AG04449 (cell line): ENCODE results near the gene CALHM4.
A peak's percentile ranks its signal among the peaks of the same experiment; 100 is the strongest.

Experiments used
- CTCF ChIA-PET: fragments of 350-600 bp; formaldehyde crosslinking; extraction: SDS; loops from one replicate; lab custom pipeline; 2021; ENCODE audit warnings: antibody characterized with exemption; lab: Yijun Ruan, JAX
- POLR2A ChIA-PET: fragments of 400-600, 350-600 bp; formaldehyde crosslinking; extraction: SDS; loops from one replicate; lab custom pipeline; 2020; ENCODE audit warnings: antibody characterized with exemption, inconsistent platforms; lab: Yijun Ruan, JAX
- DNase-seq: peaks from one replicate; pipeline ENCODE4 v3.0.0-alpha.2; 2010; ENCODE audit warnings: low read depth, low spot score
- H3K4me3 ChIP-seq: 2 replicates; pipeline ENCODE4 v1.5.1; 2011; ENCODE audit warnings: low read depth, mild to moderate bottlenecking, control low read depth, low read length
- CTCF ChIP-seq: IDR thresholded peaks from one replicate; pipeline ENCODE4 v1.5.1; 2011; ENCODE audit warnings: mild to moderate bottlenecking, moderate library complexity, low read length, control low read depth, inconsistent platforms; ENCODE audit not compliant: insufficient read depth; ENCODE audit errors: missing control alignments

The CALHM4 gene

GRCh38 chr6:116512734-116513133 lies 40.8 kb upstream of the CALHM4 start:
- DNase-seq = no peak
- CTCF ChIA-PET = interaction anchor here (0.8 to 6.2 kb wide), 17 partner anchors 11 to 244 kb away, joined by 3 to 61 read pairs (median 11); partner anchors contain the start of genes CALHM4 and DSE
- no peak for TF ChIP-seq CTCF
- H3K4me3 ChIP-seq = peak overlapping the region; percentile 59
- POLR2A ChIA-PET = no interaction called here

- no peak for DNase-seq
- TF ChIP-seq CTCF = no peak
- peak overlapping the region; percentile 59 for H3K4me3 ChIP-seq
- ChIA-PET CTCF (interaction anchor here (0.7 to 6.2 kb wide), 10 partner anchors 9 to 244 kb away, joined by 3 to 61 read pairs (median 22); no protein-coding TSS in a partner anchor), POLR2A (no interaction called here)
Observed at GRCh38 chr6:116513224-116513875, 40.2 kb upstream of the CALHM4 start.

GRCh38 chr6:116514111-116514510 lies 39.4 kb upstream of the CALHM4 start:
- DNase-seq = no peak
- ChIA-PET CTCF (interaction anchor here (0.7 to 6.2 kb wide), 10 partner anchors 9 to 245 kb away, joined by 3 to 61 read pairs (median 22); no protein-coding TSS in a partner anchor), POLR2A (no interaction called here)
- no peak overlapping the region for H3K4me3 ChIP-seq
- no peak for TF ChIP-seq CTCF

GRCh38 chr6:116515141-116515540 lies 38.4 kb upstream of the CALHM4 start:
- no peak for DNase-seq
- ChIA-PET POLR2A (no interaction called here), CTCF (interaction anchor here (1.1 to 6.2 kb wide), 8 partner anchors 14 to 246 kb away, joined by 3 to 61 read pairs (median 21); no protein-coding TSS in a partner anchor)
- H3K4me3 ChIP-seq = no peak overlapping the region
- TF ChIP-seq CTCF = no peak

- ChIA-PET POLR2A (no interaction called here), CTCF (interaction anchor here (0.8 to 2.8 kb wide), 7 partner anchors 9 to 302 kb away, joined by 3 to 20 read pairs (median 6); no protein-coding TSS in a partner anchor)
- H3K4me3 ChIP-seq = no peak overlapping the region
- TF ChIP-seq CTCF = no peak
- DNase-seq = no peak
Observed at GRCh38 chr6:116518621-116519368, 34.8 kb upstream of the CALHM4 start.

- CTCF ChIA-PET = interaction anchor here (1.3 to 5.0 kb wide), 5 partner anchors 10 to 254 kb away, joined by 3 to 41 read pairs (median 11); partner anchors contain the start of gene CALHM5
- H3K4me3 ChIP-seq = no peak overlapping the region
- POLR2A ChIA-PET = no interaction called here
- TF ChIP-seq CTCF = no peak
- no peak for DNase-seq
Observed at GRCh38 chr6:116522896-116523295, 30.7 kb upstream of the CALHM4 start.
